Thyroid gland (tissue), 4 donors: ENCODE measurements around the gene RSRC2.
"Not testable (repeated sequence)": the region's sequence is repeated elsewhere in the genome, so short reads cannot be mapped to it uniquely, and the experiment has no call there.

Experiments
- CTCF ChIP-seq, 6 experiments: fragments of 200-600 bp in 3 of 6; fragments of 450-650 bp in 3 of 6; sonication (generic) in 3 of 6; IDR thresholded peaks; one replicate each; pipeline ENCODE4 v1.5.1; 2016 to 2019; ENCODE audit warnings: antibody characterized with exemption in 6 of 6, mild to moderate bottlenecking in 2 of 6, inconsistent platforms in 1 of 6, moderate library complexity in 1 of 6
- POLR2A ChIP-seq, 2 donors: fragments of 450-650 bp; IDR thresholded peaks; one replicate each; pipeline ENCODE4 v1.6.1; 2017; ENCODE audit warnings: antibody characterized with exemption in 2 of 2, mild to moderate bottlenecking in 2 of 2, moderate library complexity in 1 of 2

- TF ChIP-seq CTCF, POLR2A (IDR thresholded peaks at IDR 0.05): not testable (repeated sequence)
Measured at GRCh38 chr12:122513028-122513427, 13.7 kb downstream of the RSRC2 start.
